ENCODE results near the gene PLCH2. TPM values are rescaled to one million over a fixed set of nuclear protein-coding genes. Genes with fewer than 3 reads are reported as not detected.

Gene PLCH2
- total and polyA plus RNA-seq, 10 of the 15 experiments (the other 5 are each of a cell fraction or from before 2014, with no cell fraction given) = 0.03 to 0.73 (median 0.24) TPM; not detected in 3

DNA sequence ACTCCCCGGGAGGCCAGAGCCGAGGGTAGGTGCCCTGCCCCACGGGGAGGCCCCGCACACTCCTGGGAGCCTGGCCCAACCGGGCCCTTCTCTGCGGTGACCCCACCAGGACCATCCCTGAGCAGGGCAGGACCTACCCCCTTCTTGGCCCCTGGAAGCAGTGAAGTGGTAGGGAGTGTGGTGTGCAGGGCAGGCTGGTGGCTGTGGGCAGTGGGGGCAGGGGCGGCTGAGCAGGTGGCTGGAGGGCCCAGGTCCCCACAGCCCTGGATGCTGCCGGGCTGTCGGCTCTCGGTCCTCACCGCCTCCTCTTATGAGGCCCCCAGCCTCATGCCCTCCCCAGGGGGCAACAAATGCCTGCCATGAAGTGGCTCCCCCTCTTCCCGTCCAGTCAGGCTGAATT lies 19.5 kb downstream of the PLCH2 start:
- 69% methylated on average over 10 of the region's 12 CpGs for WGBS (ENCODE audit: insufficient coverage, insufficient replicate concordance, low lambda C conversion rate, missing lambda C conversion rate)
- ATAC-seq (peak; percentile 13), DNase-seq (ENCODE audit: low read depth, low spot score) (no peak), FAIRE-seq (no peak)
- no TSS peak for BruUV-seq (replicated peaks)
- no peaks in the 10 kb centered on the region for H3K79me2 ChIP-seq (ENCODE audit: control insufficient read depth, insufficient read depth, low read length)
- H3K36me3 ChIP-seq (ENCODE audit: control insufficient read depth in 2 of 2, insufficient read depth in 2 of 2, low read length in 1 of 2) = no peaks in the 10 kb centered on the region
- H3K27ac ChIP-seq (ENCODE audit: control insufficient read depth, insufficient read depth) = no peak overlapping the region
- H3K27me3 ChIP-seq (replicated peaks in 1 of 2; ENCODE audit: control insufficient read depth in 2 of 2, insufficient read depth in 2 of 2, low read length in 1 of 2) = no peaks in the 10 kb centered on the region
- no peak overlapping the region for H3K4me2 ChIP-seq (ENCODE audit: control insufficient read depth, insufficient read depth)
- no peaks in the 10 kb centered on the region for H4K20me1 ChIP-seq (ENCODE audit: control insufficient read depth, insufficient read depth)
- ChIA-PET RAD21 (ENCODE audit: unreplicated experiment) (interaction anchor here (1.3 to 1.9 kb wide), 2 partner anchors 31 to 52 kb away, joined by 3 to 11 read pairs; partner anchors contain the start of gene PANK4), CTCF (interaction anchor here (1.5 kb wide), 1 partner anchor 52 kb away, joined by 8 read pairs; no protein-coding TSS in a partner anchor), POLR2A (interaction anchor here (2.0 kb wide), 1 partner anchor 90 kb away, joined by 9 read pairs; no protein-coding TSS in a partner anchor), SMC1A (ENCODE audit: uncharacterized antibody, unreplicated experiment) (interaction anchor here (0.9 to 1.1 kb wide), 2 partner anchors 29 to 50 kb away, joined by 3 to 4 read pairs; no protein-coding TSS in a partner anchor)
- H2AFZ ChIP-seq (ENCODE audit: control insufficient read depth, low read depth, low read length) = no peak overlapping the region
- no peaks in the 10 kb centered on the region for H3K9me3 ChIP-seq (replicated peaks; ENCODE audit: control insufficient read depth, insufficient read depth, low read length)
- in situ Hi-C loops (cut with MboI) (no loop called here), intact Hi-C loops (cut with micrococcal nuclease; ENCODE audit: unreplicated experiment) (no loop called here)
- TF ChIP-seq CHD4 (IDR thresholded peaks at IDR 0.05) (no peak), MEF2B (IDR thresholded peaks at IDR 0.05; ENCODE audit: partially characterized antibody, poor library complexity, severe bottlenecking) (no peak), BACH1 (IDR thresholded peaks at IDR 0.05; ENCODE audit: borderline replicate concordance) (no peak), SP1 (IDR thresholded peaks at IDR 0.05; ENCODE audit: low read depth, low read length) (no peak), CREB1 (IDR thresholded peaks at IDR 0.05; ENCODE audit: low read depth) (no peak), LARP7 (IDR thresholded peaks at IDR 0.05) (no peak), TCF3 (IDR thresholded peaks at IDR 0.05; ENCODE audit: borderline replicate concordance, insufficient read depth, low read depth, low read length) (no peak), WRNIP1 (IDR thresholded peaks at IDR 0.05; ENCODE audit: borderline replicate concordance, low read depth, low read length) (no peak)
- TF ChIP-seq, protein P1, sequence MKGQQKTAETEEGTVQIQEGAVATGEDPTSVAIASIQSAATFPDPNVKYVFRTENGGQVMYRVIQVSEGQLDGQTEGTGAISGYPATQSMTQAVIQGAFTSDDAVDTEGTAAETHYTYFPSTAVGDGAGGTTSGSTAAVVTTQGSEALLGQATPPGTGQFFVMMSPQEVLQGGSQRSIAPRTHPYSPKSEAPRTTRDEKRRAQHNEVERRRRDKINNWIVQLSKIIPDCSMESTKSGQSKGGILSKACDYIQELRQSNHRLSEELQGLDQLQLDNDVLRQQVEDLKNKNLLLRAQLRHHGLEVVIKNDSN (IDR thresholded peaks at IDR 0.05; ENCODE audit: borderline replicate concordance, extremely low read length, insufficient read depth, low read depth, low read length) = no peak
- H3K4me3 ChIP-seq = no peak overlapping the region
- no peak overlapping the region for H3K9ac ChIP-seq (ENCODE audit: control insufficient read depth, insufficient read depth, low read length)
- H3K4me1 ChIP-seq (ENCODE audit: control insufficient read depth, insufficient read depth, low read length) = peaks cover 10% of the 10 kb centered on the region

All from GM12878 (cell line).